HG03135 (cell line): ENCODE results near the gene LAMA4.

Source experiments
- ATAC-seq: cut with Tn5 transposase; IDR thresholded peaks from one replicate; pipeline ENCODE4 v1.9.1; 2021; ENCODE audit warnings: mild to moderate bottlenecking, moderate library complexity; ENCODE audit not compliant: unreplicated experiment

The LAMA4 gene

DNA sequence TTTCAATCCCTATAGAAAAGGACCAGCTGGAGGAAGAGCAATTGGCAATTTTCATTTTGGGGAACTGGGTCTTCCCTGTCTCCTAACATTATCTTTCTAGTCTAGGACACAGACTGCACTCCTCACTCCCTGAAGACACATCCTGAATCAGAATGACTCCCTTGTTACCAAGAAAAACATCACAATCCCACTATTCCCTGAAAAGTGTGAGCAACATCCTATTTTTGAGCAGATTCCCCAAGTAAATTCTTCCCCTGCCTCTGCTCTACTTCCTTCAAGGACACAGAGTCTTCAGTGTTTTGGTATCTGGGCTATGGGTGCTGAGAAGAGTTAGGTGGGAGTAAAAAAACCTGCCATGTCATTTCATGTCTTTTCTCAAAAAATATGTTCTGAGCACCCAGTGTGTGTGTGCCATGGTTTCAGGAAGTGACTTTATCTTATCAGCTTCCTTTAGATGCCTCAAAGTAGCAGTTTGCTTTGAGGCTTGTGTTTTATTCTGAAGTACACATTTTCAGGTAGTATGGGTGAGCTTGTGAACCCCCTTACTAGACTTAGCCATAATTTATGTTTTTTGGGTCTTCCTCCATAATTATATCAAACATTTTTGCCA lies 12.4 kb downstream of the LAMA4 start:
- no peak for ATAC-seq

DNA sequence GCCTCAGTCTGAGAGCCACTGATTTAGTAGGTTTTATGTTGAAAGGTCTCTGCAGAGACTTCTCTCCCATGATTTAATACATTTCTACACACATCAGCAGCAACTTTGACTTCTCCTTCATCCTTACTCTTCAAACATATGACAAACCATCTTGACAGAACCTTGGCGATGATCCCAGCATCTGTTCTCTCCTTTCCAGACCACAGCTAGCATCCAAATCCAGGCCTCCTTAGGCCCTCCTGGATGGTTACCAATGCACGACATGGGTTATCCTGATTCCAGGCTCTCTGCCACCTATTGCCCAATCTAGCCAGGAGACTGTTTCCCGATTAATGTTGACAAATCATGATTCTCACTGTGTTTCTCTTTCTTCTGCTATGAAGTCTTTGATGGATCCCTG lies 16.8 kb downstream of the LAMA4 start:
- ATAC-seq, result no peak

DNA sequence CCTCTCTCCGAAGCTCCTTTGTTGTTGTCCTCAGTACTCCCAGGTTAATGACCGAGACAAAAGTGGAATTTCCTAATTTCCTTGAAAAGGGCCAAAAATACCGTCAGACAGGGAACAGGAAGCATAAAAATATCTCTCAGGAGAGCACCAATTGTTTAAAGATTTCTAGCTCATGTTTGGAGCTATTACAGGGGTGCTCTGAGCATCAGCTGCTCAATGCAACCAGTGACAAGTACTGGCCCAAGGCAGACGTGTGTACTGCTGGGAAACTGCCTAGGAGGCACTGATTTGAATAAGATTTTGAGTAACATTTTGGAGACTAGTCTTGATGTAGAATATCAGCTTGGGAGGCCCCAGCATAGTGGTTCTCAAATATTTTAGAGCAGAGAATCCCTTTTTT lies 17.3 kb downstream of the LAMA4 start:
- ATAC-seq, result no peak

- ATAC-seq, result no peak
These were observed 18.4 kb downstream of the LAMA4 start for GRCh38 chr6:112235956-112236355.

GRCh38 chr6:112234601-112235000 lies 19.8 kb downstream of the LAMA4 start:
- ATAC-seq, result no peak

DNA sequence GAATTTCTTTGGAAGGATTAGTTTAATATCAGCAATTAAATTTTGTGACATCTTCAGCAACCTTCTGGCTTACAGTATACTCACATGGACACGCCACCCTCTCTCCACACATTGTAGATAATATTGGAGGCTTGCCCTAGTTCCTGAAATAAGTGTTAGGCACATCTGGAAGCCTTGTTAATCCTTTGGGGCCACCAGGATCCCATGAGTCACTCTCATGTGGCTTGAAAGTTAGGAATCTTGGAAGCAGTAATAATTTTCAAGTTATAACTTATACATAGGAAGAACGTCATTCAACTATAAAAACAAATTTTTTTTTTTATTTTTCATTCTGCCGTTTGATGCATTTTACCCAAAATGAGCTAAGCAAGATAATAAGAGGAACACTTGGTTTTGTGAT lies 20.5 kb downstream of the LAMA4 start:
- no peak for ATAC-seq

DNA sequence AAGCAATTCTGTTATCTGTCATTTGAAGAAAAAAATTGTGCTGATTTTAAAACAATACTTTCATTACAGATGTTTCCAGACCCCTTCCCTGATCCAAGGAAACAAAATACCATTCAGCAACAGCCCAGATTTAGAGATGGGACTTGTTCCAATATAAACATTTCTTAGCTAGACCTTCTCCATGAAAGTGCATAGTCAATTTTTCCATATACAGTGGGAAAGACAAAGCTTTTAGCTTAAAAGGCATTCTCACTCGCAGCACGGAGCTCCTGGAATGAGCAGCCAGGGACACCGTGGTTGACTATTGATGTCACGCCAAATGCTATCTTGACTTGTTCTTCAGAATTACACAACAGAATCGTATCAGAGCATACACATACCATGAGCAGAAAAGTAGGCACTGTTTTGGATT lies 21.5 kb downstream of the LAMA4 start:
- no peak for ATAC-seq

DNA sequence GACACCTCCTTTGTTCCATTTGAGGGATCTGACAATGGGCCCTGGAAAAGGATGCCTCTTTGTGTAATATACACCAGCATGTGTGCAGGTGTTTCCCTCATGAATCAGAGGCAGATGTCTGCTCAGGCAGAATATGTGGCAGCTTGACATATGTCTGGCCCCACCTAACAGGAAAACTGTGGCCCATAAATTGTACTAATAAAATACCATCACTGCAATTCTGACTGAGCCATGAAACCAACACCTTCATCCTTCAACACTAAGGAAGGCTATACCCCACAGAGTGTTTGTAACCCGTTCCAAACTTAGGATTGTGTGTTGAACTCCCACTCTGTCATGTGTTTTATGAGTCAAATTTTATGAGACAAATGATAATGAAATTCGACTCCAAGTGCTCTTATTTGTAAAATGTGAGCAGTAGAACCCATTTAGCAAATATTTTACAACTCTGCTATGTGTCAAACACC lies 22.7 kb downstream of the LAMA4 start:
- no peak for ATAC-seq

DNA sequence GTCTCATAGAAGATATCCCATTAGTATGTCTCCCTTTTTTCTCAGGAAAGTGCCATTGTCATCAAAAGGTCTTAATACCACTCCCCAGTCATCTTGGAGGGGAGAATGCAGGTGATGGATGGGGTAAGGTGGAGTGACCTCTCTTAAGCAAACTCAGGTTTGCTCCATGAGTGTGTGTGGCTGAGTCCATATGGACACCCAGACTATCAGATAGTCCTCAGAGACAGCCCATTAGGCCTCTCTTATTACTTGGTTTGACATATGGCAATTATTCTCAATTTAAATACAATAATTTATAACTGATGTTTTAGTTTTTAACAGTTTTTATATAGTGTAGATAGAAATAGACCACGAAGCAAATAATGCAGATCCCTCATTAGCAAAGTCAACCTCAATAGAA lies 23.2 kb downstream of the LAMA4 start:
- no peak for ATAC-seq

DNA sequence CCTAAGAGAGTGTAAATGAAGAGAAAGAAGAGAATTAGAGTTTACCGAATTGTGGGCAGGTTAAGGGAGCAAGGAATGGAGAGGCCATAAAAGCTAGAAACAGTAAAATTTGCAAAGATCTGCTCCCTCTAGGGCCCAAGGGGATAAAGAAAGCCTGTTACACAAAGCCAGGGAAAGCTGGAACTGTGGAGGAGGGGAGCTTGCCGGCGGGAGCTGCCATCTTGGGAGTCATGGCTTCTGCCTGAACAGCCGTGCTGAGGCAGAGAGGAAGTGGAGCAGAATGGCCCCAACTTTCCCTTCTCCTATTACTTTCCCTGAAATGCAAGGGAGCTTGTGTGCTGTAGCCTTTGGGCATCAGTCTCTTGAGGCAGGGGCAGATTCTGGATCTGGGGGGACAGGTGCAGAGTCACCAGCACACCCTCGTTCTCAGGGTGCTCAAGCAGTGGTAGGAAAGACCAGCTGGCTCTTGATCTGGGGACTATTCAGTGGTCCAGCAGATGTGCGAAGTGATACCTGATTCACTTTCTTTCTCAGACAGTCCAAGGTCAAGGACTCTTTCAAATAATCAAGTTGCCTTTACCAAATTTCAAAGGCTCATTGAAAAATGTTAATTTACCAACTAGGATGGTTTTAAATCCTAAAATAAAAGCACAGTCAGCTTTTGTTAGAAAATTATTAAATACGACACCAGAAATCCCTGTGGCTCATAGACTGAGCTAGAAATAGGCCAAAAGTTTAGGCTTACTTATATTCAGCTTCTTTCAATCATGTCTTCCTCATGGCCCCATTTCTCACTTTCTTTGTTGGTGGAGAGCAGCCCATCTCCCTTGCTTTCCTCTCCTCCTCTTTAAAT lies 25.7 kb downstream of the LAMA4 start:
- no peak for ATAC-seq

GRCh38 chr6:112227992-112228391 lies 26.4 kb downstream of the LAMA4 start:
- ATAC-seq, result no peak

- ATAC-seq, result no peak
These were observed 27.0 kb downstream of the LAMA4 start for GRCh38 chr6:112227411-112227810.

- ATAC-seq, result no peak
These were observed 28.7 kb downstream of the LAMA4 start for GRCh38 chr6:112225691-112226090.

DNA sequence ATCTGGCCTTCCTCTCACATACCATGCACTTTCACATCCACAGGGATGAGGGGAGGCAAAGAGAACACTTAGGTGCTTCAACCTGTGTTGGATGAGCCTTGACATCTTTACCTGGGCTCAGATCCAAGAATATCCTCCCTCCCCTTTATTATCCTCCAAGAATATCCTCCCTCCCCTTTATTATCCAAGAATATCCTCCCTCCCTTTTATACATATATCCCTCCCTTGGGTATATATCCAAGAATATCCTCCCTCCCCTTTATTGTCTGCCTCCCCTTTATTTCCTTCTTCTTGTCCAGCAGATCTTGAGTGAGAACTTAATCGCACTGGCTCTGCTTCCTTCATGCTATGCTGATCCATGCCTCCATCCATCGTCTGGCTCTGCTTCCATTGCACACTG lies 30.3 kb downstream of the LAMA4 start:
- ATAC-seq, result no peak

- ATAC-seq, result no peak
These were observed 31.1 kb downstream of the LAMA4 start for GRCh38 chr6:112223070-112223861.

DNA sequence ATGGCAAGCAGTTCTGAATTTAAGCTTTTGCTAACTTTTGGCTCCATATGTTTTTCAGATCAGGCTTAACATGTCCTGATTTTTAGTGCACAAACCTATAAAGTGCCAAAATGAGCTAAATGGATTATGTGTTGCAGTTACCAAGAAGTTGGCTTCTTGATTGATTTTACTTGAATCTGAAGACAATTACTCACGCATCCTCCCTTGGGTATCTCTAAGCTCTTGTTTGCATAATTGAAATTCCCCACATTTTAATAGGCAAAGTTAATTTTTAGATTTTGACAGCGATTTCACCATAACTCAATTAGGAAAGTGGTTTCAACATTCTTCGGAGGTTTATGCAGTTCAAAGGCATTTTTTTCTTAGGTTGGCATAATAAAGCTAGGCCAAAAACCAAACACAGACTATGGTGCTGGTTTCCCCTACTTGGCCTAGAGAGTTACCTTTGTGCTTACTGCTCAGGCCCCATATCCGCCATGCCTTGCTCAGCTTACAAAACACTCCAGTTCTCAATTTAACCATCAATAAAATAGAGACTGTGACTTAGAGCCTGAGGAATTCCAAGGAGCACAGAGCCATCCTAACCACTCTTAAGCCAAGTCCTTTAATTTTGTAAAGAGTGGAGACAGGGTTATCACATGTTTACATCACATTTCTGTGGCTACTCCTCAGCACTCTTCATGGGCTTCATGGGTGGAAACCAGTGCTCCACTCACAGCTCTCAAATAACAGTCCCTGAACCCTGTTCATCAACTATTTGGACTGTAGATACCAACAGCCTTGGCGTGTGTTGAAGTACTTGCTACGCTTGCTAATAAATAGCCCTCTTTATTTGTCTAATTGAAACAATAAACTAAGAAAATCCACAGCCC lies 32.1 kb downstream of the LAMA4 start:
- ATAC-seq, result no peak

DNA sequence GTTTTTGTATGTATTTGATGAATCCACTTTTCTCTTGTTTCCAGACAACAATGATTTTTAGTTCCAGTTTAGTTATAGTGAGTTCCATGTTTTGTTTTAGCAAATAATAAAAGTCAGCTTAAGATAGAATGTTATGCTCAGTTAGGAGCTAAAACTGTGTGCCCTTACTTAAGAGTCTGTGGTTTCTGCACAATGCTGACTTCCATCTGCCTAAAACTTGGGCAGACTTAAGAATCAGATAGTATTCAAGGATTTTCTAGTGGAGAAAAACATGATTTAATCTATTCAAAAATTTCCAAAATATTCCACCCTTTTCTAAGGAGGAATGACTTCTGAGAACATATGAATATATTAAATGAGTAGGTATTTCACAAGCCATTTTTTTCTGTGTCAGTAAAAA lies 32.8 kb downstream of the LAMA4 start:
- ATAC-seq, result no peak

- no peak for ATAC-seq
These were observed 35.8 kb downstream of the LAMA4 start for GRCh38 chr6:112218563-112218962.

DNA sequence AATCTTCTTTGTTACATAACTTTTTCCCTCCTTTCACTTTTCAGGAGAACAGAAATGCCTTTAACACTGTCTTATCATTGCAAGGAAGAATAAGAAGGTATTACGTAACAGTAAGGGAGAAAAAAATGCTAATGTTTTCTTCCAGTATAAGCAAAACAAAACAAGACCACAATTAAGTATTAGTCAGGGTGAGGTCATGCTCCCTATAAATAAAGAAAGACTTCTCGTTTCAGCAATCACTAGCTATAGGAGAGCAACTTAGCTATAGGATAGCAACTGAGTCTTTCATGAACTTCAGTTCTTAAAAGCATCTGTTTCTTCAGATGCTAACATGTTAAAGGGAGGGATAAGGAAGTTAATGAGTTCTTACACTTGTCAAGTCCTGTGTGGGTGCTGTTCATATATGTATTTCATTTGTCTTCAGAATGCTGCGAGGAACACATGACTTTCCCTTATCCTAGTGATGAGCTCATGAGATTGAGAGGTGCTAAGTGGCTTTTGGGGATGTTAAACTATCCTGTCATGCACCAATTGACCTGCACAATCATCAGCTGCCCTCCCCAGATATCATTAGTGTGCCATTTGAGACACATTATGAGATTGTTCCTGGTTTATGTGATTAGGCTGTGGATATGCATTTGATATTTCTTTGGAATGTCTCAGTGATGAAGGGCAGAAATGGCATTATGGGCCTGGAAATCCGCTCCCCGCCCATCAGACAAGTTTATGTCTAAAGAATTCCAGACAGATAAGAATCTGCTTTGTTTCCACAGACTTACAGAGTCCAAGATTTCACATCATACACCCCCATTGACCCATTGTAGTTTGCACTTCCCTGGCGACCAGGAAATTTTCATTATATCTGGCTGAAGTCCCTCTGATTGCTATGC lies 37.5 kb downstream of the LAMA4 start:
- no peak for ATAC-seq
